NCI-H345 treated with DMSO at 0.1 percent for 48 hours (cell line): Measurements from ENCODE around the gene ZBTB7C.

Experiments
- DNase-seq: peaks from one replicate; lab custom pipeline; 2025; ENCODE audit not compliant: unreplicated experiment; lab: John Stamatoyannopoulos, UW

Gene ZBTB7C

DNA sequence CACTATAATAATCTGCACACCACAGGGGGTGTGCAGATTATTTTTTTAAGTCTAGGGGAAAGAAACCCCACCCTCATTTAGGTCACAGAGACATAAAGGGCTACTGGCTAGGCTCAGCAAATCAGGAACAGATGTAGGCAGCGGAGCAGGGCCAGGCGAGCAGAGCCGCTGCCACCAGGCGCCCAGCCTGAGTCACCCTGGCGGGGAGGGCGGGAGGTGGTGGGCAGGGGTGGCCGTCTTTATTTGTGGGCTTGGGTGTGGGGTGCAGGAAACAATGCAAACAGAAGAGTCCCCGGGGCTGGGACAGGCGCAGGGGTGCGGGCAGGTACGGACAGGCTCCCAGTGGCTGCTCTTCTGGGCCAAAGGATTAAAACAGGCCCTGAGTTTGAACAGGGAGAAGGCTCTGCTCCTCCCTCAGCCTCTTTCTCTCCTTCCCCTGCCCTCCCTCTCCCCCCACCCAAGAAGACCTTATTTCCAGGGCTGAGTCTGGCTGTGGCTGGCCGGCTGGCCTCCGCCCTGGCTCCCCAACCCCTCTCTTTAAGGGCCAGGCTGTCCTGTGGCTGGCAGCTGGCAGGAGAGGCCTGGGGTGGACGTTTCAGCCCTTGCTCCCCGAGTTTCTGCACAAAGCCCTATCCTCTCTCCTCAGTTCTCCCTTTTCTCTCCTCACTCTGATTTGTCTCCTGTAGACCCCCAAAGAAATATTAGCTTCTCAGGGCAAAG is 335.8 kb downstream of the ZBTB7C start:
- DNase-seq: no peak

DNA sequence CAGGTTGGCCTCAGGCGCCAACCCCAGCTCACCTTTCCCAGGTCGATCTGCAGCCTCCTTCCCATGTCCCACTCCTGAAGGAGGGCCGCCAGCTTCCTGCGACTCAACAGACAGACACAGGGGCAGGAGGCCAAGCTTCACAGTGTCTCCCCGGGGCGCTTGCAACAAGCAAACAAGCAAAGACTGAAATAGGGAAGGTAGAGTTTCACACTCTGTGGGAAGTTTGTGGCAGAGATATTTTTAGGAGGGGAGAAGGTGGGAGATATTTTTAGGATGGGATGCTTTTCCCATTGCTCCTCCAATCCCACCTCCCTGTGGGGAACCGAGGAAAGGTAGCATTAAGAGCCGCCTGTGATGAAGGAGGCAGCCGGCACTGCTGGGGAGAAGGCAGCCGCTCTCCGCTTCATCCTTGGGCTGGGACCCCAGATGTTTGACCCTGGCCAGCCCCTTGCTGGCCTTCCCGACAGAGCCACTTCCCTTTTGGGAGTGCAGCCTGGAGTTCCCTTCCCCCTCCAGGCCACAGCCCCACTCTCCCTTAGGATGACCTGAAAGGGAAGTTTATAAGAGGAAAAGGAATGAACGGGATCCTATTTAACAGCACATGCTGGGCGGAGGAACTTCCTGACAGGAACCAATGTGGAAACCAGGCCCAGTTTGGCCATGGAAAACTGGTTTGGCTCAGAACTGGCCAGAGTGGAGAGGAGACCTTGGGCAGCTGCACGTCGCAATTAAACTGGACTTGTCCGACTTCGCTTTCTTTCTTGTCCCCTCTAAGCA is 336.6 kb downstream of the ZBTB7C start:
- DNase-seq: no peak

DNA sequence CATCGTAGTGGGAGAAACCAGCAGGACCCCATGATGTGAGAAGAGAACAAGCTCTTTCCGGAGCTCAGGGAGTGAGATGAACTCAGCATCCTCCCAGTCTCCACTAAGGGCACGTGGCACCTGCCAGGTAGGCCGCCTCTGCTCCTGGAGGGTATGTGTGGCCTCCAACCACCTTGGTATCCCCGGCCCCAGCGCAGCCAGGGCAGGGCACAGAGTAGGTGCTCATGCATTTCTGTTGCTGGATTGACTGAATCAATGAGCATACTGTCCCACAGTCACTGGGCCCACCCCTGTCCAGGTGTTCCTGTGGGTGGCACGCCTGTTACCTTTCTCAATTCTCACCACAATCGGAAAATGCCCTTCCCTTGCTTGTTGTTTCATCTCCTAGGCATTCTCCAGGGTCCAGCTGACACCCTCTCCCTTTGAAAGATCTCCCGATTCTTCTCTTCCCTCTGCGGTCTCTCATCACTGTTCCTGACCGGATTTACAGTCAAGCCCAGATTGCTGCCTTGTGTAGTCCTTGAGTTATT is 340.2 kb downstream of the ZBTB7C start:
- DNase-seq: no peak

DNA sequence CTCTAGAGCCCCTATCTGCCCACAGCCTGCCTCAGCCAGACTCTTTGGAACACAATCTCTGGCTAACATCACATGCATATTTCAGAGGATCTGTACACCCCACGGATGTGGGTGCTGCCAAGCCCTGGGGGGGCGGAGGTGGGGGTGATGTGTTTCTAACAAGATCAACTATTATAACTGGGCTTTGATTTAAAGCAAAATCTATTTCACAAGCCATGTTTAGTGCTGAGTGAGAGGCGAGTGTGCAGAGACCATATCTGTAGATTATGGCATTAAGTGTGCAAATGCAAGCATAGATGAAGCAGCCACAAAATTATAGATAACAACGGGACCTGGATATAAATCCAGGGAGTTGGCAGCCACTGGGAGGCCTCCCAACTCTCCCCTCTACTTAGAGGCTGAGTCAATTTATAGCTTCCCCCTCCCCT is 342.9 kb downstream of the ZBTB7C start:
- no peak for DNase-seq

DNA sequence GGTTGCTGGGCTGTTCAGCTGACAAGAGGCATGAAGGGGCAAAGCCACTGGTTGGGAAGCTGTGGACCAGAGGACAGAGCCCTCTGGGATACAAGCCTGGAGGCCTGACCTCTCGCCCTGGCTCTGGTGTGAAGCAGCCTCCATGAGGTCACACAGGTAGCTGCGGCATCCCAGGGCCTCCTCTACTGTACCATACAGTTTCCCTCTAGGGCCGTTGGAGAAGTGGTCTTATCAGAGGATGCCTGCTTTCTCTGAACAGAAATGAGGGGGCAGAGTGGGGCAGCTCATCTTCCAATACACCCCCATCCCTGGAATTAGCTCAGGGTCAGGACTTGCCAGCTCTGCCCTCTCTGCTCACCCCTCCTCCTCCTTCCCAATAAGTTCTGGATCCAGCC is 343.6 kb downstream of the ZBTB7C start:
- DNase-seq: peak; percentile 77

DNA sequence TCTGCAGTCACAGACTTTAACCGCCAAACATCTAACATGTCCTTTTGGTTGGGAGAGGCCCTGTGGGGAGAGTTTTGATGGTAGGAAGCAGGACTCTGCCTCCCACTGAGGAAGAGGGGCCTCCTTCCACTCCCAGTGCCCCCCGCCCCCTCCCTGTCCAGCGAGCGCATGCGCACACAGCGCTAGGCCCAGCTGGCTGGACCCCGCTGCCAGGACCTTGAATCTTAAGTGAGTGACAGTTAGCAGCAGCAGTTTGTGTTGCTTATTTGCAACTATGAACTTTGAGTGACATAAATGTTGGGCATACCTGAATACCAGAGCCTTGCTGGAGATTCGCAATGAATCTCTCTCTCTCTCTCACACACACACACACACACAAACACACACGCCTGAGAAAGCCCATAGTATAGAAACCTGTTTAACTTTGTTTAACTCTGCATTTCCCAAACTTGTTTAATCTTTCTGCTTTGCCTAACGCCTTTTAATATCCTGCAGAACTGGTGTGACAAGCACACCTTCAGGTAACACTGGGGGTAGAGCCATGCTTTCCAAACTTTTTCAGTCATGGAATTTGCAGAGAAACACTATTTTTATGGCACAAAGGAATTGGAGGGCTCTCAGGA is 344.1 kb downstream of the ZBTB7C start:
- DNase-seq: no peak

DNA sequence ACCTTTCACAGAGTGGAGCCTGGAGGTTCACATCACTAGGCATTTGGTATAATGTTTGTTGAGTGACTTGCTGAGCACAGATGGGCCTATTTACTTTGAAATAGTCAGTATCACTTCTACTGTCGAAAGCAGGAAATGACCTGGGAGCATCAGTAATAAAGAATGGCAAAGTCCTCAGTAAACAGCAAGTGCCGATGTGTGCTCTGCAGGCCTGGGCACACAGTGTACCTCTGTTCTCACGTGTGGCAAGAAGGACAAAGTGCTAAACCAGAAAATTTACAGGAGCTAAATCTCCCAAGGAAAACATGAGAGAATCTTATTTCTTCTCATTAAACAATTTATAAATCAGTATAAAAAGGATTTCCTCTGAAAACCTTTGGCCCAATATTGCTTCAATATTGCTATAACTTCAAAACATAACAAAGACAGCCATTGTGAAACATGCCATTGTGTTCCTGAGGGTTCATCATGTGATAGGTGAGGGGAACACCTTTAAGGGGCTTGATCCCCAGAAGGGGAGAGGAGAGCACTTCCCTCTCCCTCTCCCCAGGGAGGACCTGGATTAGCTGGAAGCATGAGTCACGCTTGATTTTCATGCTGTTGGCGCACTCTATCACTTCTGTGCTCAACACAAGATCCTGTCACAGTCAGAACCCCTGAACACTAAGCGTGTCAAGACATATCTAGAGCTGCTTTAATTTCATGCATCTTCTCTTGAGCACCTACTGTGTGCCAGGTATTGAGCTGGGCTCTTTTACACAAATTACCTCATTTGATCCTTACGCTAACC is 347.2 kb downstream of the ZBTB7C start:
- no peak for DNase-seq

DNA sequence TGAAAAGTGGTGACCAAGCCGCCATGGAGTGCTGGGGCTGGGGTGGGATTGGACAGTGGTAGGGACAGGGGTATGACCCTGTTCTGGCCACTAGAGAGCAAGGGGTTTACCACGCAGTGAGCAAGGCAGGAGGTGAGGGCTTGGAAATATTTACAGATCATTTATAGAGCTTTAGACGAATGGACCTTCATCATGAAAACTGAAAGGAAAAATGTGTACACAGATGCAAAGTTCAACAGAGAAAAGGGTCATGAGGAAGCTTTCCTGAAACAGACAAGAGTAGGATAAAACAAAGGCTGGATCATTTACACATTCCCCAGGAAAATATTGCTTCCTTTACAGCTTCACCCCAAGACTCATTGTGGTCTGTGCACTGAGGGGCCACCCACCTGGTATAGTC is 348.2 kb downstream of the ZBTB7C start:
- no peak for DNase-seq

DNA sequence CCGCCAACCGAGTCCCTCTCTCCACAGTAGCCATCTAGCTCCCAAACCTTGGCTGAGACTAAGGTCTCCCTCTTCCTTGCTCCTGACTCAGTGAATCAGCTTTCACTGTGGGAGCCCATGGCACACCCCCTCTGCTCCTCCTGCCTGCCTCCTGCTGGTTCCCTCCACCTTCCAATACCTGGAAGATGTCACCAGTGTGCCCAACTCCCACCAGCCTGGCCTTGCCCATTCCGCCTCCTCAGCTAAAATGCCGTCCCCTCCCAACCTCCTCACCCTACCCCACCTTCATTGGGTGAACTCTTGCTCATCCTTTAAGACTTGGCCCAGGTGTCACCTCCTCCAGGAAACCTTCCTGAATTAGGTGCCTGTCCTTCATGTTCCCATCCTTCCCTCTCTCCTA is 348.8 kb downstream of the ZBTB7C start:
- DNase-seq: no peak

DNA sequence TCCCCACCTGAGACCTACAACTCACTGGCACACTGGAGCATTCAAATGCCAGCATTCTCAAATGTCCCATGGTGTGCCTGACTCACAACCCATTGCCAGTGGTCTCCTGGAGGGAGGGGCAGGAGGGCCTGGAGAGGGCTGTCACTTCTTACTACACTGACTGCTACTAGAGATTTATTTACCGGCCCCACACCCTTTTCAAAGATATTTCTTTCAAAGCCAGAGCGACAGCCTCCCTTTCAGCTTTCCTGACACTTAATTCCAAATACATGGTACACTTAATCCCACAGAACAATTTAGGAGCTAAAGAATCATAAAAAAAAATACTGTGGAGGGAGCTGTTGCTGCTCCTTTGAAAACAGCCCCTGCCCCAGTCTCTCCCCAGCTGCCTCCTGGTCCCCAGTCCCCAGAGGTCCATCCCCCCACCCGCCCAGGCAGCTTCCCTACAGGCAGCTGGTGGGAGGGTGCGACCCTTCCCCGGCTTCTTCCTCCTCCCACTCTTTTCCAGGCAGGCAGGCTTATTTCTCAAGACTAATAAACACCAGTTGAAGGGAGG is 349.6 kb downstream of the ZBTB7C start:
- no peak for DNase-seq

DNA sequence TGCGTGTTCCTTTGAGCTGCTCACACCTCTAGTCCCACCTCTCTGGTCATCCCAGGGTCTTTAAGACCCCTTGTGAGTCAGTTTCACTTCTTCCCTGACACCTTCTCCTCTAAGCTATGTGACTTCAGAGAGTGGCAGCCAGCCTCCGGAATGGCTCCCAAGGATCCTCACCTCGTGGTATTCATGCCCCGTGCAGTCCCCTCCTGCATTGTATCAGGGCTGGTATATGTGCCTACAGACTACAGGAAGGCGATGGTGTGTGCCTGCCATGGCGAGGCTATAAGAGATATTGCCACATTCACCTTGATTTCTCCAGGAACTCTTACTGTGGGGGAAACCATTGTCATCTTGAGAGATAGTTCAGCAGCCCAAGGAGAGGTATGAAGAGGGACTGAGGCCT is 350.7 kb downstream of the ZBTB7C start:
- no peak for DNase-seq

DNA sequence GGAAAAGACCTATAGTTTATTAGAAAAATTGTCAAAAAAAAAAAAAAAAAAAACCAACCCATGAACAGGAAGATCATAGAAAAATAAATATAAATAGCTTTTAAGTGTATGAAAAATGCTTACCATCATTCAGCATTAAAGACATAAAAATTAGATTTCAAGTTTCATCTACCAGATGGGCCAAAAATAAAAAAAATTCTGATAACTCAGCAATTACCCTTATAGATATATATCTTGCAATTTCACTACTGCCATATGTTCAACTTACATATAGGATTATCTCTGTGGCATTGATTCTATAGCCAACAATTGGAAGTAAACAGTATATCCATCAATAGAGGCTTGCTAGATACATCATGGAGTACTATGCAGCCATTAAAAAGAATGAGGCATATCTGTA is 352.2 kb downstream of the ZBTB7C start:
- DNase-seq: no peak

DNA sequence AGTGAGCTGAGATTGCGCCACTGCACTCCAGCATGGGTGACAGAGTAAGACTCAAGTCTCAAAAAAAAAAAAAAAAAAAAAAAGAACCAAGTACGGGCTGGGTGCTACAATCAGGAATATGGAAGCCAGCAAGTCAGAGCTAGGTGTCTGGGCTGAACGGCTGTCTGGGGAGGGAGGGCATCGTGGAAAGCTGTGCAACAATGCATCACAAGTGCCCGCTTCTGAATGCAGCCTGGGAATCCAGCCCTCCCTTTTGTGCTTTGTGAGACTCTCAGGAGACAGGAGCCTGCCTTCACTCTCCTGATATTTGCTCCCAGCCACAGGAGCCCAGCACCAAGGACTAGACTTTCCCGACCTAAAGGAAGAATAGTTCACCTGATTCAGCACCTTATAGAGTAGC is 353.8 kb downstream of the ZBTB7C start:
- DNase-seq: no peak

DNA sequence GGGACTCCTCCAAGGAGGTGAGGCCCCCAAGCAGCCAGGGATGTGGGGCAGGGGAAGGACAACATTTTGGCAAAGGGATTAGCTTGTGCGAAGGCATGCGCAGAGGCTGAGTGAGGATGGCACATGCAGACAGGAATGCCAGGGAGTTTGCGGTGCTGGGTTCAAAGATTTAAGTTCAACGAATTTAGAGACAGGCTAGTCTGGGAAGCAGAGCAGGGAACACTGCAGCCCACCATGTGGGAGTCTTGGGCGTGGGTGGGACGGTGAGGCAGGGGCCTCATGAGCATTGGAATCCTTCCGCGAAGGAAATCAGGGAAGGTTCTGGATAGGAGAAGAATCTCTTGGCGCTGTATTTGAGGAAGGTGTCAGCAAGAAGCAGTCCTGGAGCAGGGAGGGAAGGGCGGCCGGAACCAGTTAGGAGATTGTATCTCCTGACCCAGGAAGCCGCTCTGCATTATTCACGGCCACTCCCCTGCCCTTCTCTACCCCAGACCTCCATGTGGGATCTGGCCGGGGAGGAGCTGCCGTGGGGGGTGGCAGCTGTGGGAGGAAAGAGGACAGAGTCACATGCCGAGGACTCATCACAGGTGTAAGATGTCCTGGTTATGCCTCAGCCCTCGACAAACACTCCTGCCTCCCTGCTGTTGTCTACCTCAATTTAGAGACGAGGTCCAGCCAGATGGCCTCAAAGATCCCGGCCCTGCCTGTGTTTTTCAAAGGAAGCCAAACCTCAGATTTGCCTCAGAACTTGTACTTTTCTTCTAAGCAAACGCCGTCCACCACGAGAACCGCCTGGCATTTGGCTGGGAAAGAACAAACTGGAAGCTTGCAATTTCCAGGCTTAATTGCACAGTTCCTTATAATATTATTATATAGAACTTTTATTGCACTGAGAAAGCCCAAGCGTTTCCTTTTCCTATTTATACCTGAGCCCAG is 355.0 kb downstream of the ZBTB7C start:
- no peak for DNase-seq

DNA sequence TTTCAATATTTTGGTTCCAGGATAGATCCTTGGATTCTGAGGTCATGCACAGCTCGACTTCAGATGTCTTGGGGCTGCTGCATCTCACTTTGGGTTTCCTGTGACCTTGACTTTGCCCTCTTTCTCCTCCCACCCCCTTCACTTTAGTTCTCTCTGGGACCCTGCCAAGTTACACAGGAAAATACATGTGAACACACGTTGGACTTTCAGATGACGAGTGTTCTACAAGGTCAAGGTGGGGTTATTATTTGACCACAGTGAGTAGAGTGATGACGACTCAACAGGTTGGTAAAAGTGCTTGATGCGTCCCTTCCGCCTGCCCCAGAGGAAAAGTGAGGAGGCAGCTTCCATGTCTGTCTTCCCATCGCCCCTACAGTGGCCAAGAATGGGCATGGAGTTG is 356.3 kb downstream of the ZBTB7C start:
- no peak for DNase-seq

DNA sequence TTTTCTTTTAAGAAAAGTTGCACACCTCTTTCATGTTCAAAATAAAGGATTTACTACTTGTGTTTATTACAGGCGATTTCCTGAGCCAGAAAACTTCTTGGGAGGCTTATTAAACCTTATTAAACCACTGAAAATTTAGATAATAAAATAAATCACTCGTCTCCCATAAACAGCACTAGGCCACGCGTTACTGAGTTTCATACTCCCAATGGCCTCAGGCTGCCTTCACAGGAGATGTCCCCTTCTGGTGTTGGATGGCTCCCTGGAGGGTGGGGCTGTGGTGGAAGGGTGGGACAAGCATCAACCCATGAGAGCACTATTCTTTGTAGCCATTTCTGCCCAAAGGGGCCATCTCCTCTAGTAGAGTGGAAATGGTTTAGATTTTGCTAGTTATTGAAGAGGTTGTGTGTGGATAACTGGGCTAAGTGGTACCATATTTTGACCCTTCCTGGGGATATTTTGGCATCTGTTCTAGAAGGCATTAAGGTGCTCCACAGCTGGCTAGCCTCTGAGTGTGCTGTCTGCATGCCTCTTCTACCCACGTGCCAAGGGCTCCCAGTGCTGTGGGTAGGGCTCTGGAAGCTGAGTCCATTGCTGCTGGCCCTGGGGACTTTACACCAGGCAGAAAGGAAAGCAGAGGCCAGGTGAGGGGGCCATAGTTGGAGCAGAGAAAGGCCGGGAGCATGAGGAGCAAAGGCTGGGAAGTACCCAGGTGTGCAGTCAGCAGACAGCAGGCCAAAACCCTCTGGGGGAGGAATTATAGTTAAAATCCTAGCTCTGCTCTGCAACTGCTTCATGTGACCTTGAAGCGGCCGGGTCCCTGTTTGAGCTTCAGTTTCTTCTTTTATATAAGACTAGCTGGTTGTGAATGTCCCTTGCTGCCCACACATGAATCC is 357.0 kb downstream of the ZBTB7C start:
- no peak for DNase-seq

DNA sequence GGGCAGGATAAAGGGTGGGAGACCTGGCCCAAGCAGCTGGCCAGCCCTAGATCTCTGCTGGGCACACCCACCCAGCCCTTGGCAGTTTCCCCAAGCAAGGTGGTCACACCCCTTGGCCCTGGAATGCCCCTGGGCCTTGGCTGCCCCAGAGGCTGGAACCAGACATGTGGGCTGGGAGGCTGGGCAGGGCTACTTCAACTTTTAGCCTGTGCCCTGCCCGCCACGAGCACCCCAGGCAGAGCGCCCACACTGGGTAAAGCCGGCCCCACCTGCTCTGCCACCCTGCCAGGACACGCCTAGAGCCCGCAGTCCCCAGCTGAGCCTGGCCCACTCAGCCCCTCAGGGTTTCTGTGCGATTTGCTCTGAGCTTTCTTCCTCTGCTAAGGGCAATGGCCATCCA is 359.0 kb downstream of the ZBTB7C start:
- no peak for DNase-seq

DNA sequence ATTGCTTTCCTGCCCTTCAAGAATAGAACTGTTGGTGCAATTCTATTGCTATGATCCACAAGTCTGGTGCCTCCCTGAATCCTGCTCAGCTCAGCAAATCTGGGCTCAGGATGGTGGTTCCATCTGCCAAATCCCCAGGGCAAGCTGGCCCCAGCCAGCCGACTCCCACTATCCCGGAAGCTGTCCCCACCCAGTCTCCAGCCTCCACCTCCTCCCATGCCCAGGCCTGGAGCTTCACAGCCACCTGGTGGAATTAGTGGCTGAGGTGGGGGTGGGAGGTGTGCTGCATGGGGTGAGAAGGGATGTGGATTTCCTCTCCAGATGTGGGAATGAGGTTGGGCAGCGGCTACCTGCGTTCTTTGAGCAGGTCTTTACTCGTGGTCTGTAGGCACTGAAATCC is 359.4 kb downstream of the ZBTB7C start:
- no peak for DNase-seq

DNA sequence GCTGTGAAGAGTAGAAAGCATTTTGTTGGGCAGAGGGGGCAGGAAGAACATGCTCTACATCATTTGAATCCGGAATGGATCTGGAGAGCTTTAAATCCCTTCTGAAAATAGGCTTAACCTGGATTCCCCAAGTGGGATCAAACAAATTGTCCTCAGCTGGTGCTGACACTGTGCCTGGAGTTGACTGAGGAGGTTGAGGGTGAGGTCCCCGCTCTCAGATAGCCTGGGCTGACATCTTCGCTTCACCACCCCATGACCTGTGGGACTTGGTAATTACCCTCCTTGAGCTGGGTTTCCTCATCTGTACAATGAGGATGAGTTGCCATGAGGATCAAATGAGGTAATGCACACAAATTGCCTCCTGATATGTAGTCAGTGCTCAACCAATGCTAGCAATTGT is 360.9 kb downstream of the ZBTB7C start:
- DNase-seq: no peak
